Heart left ventricle (tissue), 16 donors: ENCODE results near the gene ZNF565. TPM values are rescaled to one million over a fixed set of nuclear protein-coding genes. Genes with fewer than 3 reads are reported as not detected.

Experiments
- ATAC-seq, 4 donors: fragments of 200-7000 bp; cut with Tn5 transposase; one replicate each; pipeline ENCODE4 v1.9.1; 2020 to 2022; ENCODE audit warnings: moderate library complexity in 4 of 4, mild to moderate bottlenecking in 3 of 4, moderate number of reproducible peaks in 1 of 4
- DNase-seq, 5 donors: peaks; one replicate each; pipeline ENCODE4 v3.0.0-alpha.2; 2020
- H3K27ac ChIP-seq, 12 donors: fragments of 200-600 bp; sonication (generic) in 4 of 12; one replicate each; pipeline versions ENCODE4 v1.5.0 to v1.8.0; 2016 to 2022; ENCODE audit warnings: mild to moderate bottlenecking in 2 of 12
- H3K27me3 ChIP-seq, 9 donors: fragments of 200-600 bp; sonication (generic) in 2 of 9; one replicate each; pipeline versions ENCODE4 v1.5.1 to v1.8.0; 2016 to 2022; ENCODE audit warnings: mild to moderate bottlenecking in 3 of 9
- H3K36me3 ChIP-seq, 9 donors: fragments of 200-600 bp; sonication (generic) in 2 of 9; one replicate each; pipeline versions ENCODE4 v1.5.0 to v1.8.0; 2018 to 2022; ENCODE audit warnings: mild to moderate bottlenecking in 2 of 9
- H3K4me1 ChIP-seq, 12 donors: fragments of 200-600 bp; sonication (generic) in 4 of 12; one replicate each; pipeline versions ENCODE4 v1.5.0 to v1.8.0; 2016 to 2022; ENCODE audit warnings: mild to moderate bottlenecking in 3 of 12
- H3K4me3 ChIP-seq, 12 donors: fragments of 200-600 bp; sonication (generic) in 4 of 12; one replicate each; pipeline versions ENCODE4 v1.5.0 to v1.8.0; 2017 to 2022; ENCODE audit warnings: mild to moderate bottlenecking in 9 of 12, moderate library complexity in 4 of 12
- H3K9me3 ChIP-seq, 12 donors: fragments of 200-600 bp; sonication (generic) in 4 of 12; one replicate each; pipeline versions ENCODE4 v1.5.0 to v1.8.0; 2016 to 2022; ENCODE audit warnings: mild to moderate bottlenecking in 1 of 12
- POLR2A ChIP-seq, 2 donors: fragments of 450-650 bp; IDR thresholded peaks; one replicate each; pipeline ENCODE4 v1.6.1; 2017; ENCODE audit warnings: antibody characterized with exemption in 2 of 2, mild to moderate bottlenecking in 2 of 2, moderate library complexity in 2 of 2
- WGBS, 4 donors: extraction: QIAGEN DNeasy Blood & Tissue Kit in 2 of 4; methylation state at CpG; one replicate each; pipeline versions ENCODE4 v1.1.5 to v1.1.7; 2013 to 2018; 5-methylcytosine and 5-hydroxymethylcytosine counted together
- intact Hi-C, 10 donors: fragments of 100-400 bp; cut with DNase I; formaldehyde crosslinking; loops; one replicate each; pipeline versions ENCODE4 v1.11.1 to v1.14.2; 2022
- polyA plus RNA-seq, 2 donors: library from polyadenylated mRNA; stranded (reverse); fragments of 200-250 nt; gene quantifications; one replicate each; pipeline ENCODE4 v1.2.3, GENCODE V29; 2013
- total RNA-seq, 9 donors: library from RNA; depleted of rRNA in 2 of 9; stranded (reverse); fragments of >200 nt in 2 of 9; fragmentation: NEBNext Ultra II Directional in 3 of 9; extraction: Animal tissue kit (Norgen Biotek cat#: 25700) in 3 of 9; gene quantifications; one replicate each; pipeline versions ENCODE4 v1.1.0 to v1.2.4, GENCODE V29; 2016 to 2023
- TF ChIP-seq, protein P1 (sequence below), 12 donors: fragments of 200-600 bp; sonication (generic) in 4 of 12; IDR thresholded peaks; one replicate each; pipeline versions ENCODE4 v1.5.0 to v1.8.0; 2018 to 2022; ENCODE audit warnings: antibody characterized with exemption in 12 of 12, mild to moderate bottlenecking in 5 of 12
- donor health status: ischemic (EF 13 %, LVEDD 7.1; RV severe dilation, severe dysfunction).
- donor health status: healthy with polysubstance abuse.
- donor health status: DM: no; HTN: yes; CAD: no.
- donor health status: DM: no; HTN: no; CAD: no.
- donor health status: ischemic (EF 25% LVEDD 6.9; RV normal size, moderate dysfunction).
- donor health status: ischemic (EF 25% LVEDD 5.7; RV mildly dilated, moderate dysfunction).
- donor health status: healthy.
- donor health status: DM: yes; HTN: yes; CAD: no.
- donor health status: ischemic (EF 35%, LVEDD 5.7; RV mildly dilated, moderate dysfunction).
- donor health status: nonischemic (EF 11% LVEDD 7.7; RV severe dilation, severe dysfunction).
- donor health status: DM: yes; HTN: yes; CAD: no.
- donor health status: PGD.
- donor health status: ischemic (EF 29% LVEDD 5.4; RV normal size, mild dysfunction).
- donor health status: nonischemic (EF 23%, LVEDD 6.1; RV moderate dilation, normal function).

ZNF565 gene
- total and polyA plus RNA-seq, 11 donors: 2.3 to 4.3 (median 3.0) TPM

GRCh38 chr19:36257520-36257876 is 43.0 kb upstream of the ZNF565 start:
- 5 to 11% (median 8%) methylated on average over 25 to 37 of the region's 37 CpGs; no CpG with 5 or more reads in 1 of the 4 donors for WGBS, 4 donors
- TF ChIP-seq, protein P1, sequence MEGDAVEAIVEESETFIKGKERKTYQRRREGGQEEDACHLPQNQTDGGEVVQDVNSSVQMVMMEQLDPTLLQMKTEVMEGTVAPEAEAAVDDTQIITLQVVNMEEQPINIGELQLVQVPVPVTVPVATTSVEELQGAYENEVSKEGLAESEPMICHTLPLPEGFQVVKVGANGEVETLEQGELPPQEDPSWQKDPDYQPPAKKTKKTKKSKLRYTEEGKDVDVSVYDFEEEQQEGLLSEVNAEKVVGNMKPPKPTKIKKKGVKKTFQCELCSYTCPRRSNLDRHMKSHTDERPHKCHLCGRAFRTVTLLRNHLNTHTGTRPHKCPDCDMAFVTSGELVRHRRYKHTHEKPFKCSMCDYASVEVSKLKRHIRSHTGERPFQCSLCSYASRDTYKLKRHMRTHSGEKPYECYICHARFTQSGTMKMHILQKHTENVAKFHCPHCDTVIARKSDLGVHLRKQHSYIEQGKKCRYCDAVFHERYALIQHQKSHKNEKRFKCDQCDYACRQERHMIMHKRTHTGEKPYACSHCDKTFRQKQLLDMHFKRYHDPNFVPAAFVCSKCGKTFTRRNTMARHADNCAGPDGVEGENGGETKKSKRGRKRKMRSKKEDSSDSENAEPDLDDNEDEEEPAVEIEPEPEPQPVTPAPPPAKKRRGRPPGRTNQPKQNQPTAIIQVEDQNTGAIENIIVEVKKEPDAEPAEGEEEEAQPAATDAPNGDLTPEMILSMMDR (IDR thresholded peaks at IDR 0.05): no peak
- Histone ChIP-seq H3K27me3 (no peaks in the 10 kb centered on the region), H3K27ac (peak overlapping the region in 3 of 12 donors; percentile 32 to 52 (median 49)), H3K9me3 (peaks cover 0 to under 1% (median 0%) of the 10 kb centered on the region in 12 donors), H3K4me3 (peak overlapping the region; percentile 39 to 83 (median 66)), H3K4me1 (peaks cover 0 to 10% (median 0%) of the 10 kb centered on the region in 12 donors), H3K36me3 (no peaks in the 10 kb centered on the region)
- intact Hi-C loops: no loop called here
- DNase-seq (peak in 4 of 5 donors; percentile 31 to 74 (median 61)), ATAC-seq (peak in 3 of 4 donors; percentile 74 to 94 (median 87))

- Histone ChIP-seq H3K4me1 (peaks cover 0 to 10% (median 0%) of the 10 kb centered on the region in 12 donors), H3K4me3 (peak overlapping the region; percentile 39 to 83 (median 66)), H3K9me3 (peaks cover 0 to 6% (median 0%) of the 10 kb centered on the region in 12 donors), H3K27me3 (no peaks in the 10 kb centered on the region), H3K27ac (peak overlapping the region in 3 of 12 donors; percentile 32 to 52 (median 49)), H3K36me3 (no peaks in the 10 kb centered on the region)
- ATAC-seq: peak in 2 of 4 donors; percentile 42 to 43
- DNase-seq: no peak
- intact Hi-C loops: no loop called here
- WGBS, 4 donors: 37 to 63% (median 56%) methylated on average over 40 to 42 of the region's 42 CpGs
- TF ChIP-seq POLR2A (IDR thresholded peaks at IDR 0.05): no peak
- TF ChIP-seq, protein P1 (IDR thresholded peaks at IDR 0.05): no peak
These were observed 42.5 kb upstream of the ZNF565 start for GRCh38 chr19:36256853-36257519.

GRCh38 chr19:36256064-36256463 is 41.6 kb upstream of the ZNF565 start:
- DNase-seq (no peak), ATAC-seq (no peak)
- WGBS, 4 donors: 97% methylated on average over 14 to 15 of the region's 15 CpGs
- H3K4me1 ChIP-seq: peaks cover 0 to 10% (median 0%) of the 10 kb centered on the region in 12 donors
- H3K9me3 ChIP-seq: peaks cover 0 to 7% (median 0%) of the 10 kb centered on the region in 12 donors
- intact Hi-C loops: no loop called here
- H3K27me3 ChIP-seq: no peaks in the 10 kb centered on the region
- H3K4me3 ChIP-seq: no peak overlapping the region
- no peaks in the 10 kb centered on the region for H3K36me3 ChIP-seq
- no peak overlapping the region for H3K27ac ChIP-seq
- no peak for TF ChIP-seq POLR2A (IDR thresholded peaks at IDR 0.05)
- TF ChIP-seq, protein P1 (IDR thresholded peaks at IDR 0.05): no peak

- Histone ChIP-seq H3K4me3 (no peak overlapping the region), H3K4me1 (peaks cover 0 to 10% (median 0%) of the 10 kb centered on the region in 12 donors), H3K36me3 (no peaks in the 10 kb centered on the region), H3K9me3 (peaks cover 0 to 7% (median 0%) of the 10 kb centered on the region in 12 donors), H3K27me3 (no peaks in the 10 kb centered on the region), H3K27ac (no peak overlapping the region)
- intact Hi-C loops: no loop called here
- DNase-seq (no peak), ATAC-seq (no peak)
- TF ChIP-seq, protein P1 (IDR thresholded peaks at IDR 0.05): no peak
- no peak for TF ChIP-seq POLR2A (IDR thresholded peaks at IDR 0.05)
- WGBS, 4 donors: 96 to 97% (median 96%) methylated on average over 28 of the region's 28 CpGs
These were observed 40.9 kb upstream of the ZNF565 start for GRCh38 chr19:36255316-36255715.
